GM19193 (cell line): ENCODE results near the gene DNAH8.

Experiments
- POLR2A ChIP-seq: IDR thresholded peaks from 4 replicates; pipeline ENCODE4 v1.6.1; 2011; ENCODE audit not compliant: insufficient read depth, insufficient read length; ENCODE audit errors: extremely low read depth

DNAH8 gene

DNA sequence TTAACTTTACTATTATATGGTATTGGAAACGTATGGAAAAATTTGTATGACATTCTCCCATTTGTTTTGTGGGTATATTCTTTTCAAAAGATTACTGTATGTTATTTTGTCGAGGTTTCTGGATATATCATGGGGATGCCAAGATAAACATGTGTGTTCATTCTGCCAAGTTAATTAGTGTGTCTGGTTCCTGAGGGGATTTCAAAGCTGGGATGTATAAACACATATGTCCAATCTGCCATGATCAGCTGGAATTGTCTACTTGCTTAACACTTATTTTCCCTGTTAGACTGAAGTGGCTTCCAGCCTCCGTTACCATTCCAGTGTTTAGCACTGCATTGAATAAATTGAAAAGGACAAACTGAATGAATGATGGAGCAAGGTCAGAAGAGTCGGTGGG is 86.2 kb downstream of the DNAH8 start:
- TF ChIP-seq POLR2A: no peak

DNA sequence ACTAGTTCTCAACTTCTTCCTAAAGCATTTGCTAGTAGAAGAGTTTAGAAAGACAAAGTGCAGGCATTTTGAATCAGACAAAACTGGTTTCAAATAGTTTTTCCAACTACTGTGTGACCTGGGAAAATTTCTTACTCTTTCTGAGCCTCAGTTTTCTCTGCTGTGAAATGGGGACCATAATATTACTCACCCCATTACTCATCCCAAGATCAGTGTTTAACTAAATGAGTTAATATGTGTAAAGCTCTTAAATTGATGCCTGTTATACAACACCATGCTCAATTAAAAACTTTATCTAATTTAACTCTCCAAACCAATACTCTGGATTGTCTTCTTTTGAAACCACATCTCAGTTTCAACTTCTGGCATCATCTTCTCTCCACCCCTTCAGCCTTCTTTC is 87.4 kb downstream of the DNAH8 start:
- TF ChIP-seq POLR2A: no peak

DNA sequence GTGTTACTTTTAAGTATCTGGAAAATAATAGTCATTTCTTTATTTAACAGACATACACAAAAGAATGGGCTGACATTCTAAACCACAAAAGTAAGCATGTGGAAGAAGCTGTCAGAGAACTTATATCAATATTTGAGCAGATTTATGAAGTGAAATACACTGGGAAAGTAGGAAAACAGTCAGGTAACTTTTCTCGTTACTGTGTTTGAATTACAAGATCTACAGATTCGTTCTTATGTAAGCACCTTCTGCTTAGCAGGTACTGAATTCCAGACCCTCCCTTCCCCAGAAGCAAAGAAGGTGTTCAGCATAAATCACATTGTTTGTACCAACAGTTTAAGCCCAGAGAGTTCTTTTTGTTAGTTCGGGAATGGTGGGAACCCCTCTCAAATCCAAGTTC is 88.0 kb downstream of the DNAH8 start:
- TF ChIP-seq POLR2A: no peak

DNA sequence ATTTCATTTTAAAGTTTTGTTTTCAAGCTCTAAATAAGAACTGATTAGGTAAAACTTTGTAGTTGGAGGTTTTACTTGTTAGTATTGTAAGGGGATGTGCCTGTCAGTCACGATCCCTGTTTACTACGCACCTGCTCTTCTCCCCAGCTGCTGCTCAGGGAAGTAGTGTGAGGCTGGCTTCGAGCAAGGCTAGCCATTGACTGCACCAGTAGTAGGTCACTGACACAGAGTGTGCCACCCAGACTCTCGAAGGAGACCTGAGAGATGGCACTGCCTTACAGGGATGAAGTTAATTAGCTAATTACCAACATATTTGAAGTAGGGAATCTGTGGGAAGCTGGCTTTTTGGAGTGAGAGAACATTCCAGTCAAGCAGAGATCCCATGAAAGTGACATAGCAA is 89.2 kb downstream of the DNAH8 start:
- TF ChIP-seq POLR2A: no peak

DNA sequence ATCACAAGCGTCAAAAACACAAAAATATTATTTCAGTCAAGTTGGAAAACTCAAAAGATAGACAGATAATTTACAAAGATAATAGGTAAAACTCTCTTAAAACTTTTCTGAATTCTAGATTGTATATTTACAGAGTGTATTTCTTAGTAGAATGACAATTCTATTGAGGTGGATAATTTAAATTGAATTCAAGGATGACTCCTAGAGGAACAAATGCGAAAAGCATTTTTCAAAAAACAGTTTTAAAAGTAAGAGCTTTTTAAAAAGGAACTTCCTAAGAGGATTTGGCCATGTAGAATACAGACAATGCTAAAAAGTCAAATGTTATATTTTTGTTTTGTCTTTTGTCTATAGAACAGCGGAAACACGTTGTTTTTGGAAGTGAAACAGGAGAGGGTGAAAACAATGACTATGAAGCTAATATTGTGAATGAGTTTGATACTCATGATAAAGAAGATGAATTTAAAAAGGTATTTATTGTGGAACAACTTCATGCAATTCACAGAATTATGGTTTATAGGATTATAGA is 90.1 kb downstream of the DNAH8 start:
- TF ChIP-seq POLR2A: no peak

DNA sequence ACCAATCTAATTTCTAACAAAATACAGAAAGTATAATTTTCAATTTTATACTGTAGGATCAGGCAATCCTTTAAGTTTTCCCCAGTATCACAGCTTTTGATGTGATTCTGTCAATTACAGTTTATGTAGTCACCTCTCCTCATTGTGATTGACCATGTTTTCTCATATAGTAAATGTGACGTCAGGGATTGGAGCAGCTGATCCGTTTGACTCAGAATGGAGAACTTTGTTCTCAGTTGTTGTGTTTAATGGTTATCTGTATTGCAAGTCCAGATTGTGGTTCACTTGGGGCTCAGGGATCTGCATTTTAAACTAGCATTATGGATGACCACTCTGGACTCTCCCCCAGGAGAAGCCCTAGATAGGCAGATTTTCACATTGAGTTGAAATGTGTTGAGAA is 90.6 kb downstream of the DNAH8 start:
- no peak for TF ChIP-seq POLR2A

DNA sequence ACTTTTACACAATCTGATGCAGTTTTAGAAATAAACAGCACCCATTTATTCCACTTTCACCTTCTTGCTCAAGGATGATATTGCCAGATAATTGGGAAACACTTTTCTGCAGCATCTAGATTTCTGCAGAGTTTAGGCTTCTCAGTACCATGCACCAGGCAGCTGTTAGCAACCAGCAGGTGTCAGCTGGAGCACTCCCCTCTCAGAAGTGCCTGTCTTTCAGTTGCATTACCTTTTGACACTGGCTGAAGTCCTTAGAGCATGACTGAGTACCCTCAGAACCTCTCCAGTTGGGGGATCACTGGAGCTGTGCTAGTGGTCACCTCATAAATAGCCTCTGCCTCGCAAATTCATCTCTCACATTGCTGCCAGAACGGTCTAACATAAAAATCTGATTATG is 91.2 kb downstream of the DNAH8 start:
- TF ChIP-seq POLR2A: no peak

DNA sequence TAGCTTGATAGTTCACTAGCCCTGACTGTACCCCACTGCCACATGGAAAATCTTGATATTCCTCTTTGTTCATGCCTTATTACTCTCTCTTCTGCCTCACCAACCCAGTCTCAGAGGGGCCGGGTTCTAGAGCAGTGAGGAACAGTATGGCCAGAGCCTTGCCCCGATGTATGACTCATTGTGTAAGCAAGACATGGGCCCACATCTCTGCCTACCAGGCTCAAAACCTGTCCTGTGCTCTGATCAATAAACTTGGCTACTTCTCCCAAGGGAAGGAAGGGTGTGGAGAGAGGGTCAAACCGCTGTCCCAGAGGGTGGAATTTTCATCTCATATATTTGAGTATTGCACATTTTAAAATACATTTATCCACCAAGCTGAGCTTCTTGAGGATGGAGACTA is 91.7 kb downstream of the DNAH8 start:
- TF ChIP-seq POLR2A: no peak

DNA sequence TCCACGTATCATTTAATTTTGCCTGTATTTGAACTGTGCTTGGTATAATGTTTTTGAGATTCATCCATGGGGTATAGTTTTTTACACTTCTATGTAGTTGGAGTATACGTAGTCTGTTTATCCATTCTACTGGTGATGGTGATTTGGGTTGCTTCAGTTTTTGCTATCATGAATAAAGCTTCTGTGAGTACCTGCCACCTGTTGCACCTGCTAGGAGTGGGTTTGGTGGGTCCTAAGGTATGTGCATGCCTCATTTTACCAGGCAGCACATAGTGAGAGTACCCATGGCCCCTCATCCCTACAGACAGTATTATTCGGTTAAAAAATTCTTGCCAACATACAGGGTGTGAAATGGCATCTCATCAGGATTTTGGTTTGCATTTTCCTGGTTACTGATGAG is 92.9 kb downstream of the DNAH8 start:
- TF ChIP-seq POLR2A: no peak

DNA sequence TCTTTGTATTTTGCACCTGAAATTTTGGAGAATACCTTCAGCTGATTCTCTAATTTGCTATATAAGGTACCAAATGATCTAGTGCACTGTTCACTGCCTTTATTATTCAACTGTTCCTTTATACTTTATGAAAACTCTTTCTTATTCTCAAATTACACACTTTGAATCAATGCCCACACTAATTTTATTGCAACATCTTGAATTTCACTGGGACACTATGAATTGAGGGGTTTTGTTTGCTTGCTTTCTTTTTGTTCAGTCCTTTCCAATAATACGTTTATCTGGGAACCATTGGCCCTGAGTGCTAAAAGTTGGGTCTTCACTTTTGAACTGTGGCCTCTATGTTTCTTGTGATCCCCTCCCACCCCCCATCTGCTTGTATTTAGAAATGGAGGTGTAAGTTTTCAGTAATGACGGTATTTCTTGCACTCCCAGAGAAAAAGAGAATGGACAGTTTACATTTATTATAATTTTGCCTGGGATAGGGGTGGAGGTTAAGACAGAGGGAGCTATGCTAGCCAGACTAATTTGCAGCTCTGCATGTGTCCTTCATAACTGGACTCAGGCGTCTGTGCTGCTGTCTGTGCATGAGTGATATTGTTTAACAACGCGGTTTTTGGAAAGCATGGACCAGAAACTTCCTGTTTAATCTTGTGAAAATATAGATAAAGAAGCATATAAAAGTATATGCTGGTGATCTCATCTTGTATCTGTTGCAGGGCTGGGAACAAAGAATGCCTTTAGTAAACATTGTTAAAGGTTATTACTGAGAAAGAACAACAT is 98.1 kb downstream of the DNAH8 start:
- TF ChIP-seq POLR2A: no peak

DNA sequence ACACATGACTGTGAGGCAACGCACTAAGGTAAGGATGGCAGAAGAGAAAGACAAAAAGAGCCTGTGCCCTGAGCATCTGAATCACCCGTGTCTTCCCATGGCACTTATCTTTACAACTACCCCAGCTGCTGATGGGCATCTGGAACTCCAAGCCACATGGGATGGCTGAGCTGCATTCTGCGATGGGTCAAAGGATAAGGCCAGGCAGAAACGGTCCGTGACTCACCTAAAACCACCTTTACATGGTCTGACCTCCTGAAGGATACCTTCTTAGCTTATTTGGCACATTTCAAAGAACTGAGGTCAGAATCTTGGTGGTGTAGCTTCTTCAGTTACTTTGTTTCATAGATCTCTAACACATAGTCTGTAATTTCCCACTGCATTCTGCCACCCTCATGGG is 99.7 kb downstream of the DNAH8 start:
- TF ChIP-seq POLR2A: no peak

DNA sequence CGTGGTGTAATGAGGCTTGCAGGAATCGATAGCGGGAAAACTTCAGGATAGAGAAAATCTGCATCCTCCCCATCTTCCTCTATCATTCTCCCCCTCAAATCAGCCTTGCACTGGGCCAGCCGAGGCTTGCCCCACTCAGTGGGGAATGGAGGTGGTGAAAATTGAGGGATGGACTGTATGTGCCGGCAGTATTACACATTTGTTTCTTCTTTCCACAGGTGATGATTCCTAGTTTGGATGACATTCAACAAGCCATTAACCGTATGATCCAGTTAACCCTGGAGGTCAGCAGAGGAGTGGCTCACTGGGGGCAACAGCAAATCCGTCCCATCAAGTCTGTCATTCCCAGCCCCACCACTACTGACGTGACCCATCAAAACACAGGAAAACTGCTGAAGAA is 100.1 kb downstream of the DNAH8 start:
- TF ChIP-seq POLR2A: no peak

DNA sequence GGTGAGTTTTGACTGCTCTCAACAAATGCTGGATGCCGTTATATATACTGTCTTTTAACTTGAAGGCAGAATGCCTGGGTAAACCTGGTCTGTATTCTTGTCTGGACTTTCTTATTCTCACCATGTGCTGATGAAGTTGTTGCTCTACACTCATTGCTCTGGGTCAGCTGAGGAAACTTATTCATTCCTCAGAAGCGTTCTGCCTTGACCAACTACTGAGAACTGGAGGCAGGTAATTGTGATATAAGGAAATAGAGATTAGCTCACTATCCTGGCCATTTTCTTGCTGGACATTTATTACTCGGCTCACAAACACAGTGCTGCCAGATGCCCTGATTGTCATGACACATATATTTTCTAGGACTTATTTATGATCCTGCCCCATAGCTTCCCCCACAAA is 103.6 kb downstream of the DNAH8 start:
- TF ChIP-seq POLR2A: no peak

DNA sequence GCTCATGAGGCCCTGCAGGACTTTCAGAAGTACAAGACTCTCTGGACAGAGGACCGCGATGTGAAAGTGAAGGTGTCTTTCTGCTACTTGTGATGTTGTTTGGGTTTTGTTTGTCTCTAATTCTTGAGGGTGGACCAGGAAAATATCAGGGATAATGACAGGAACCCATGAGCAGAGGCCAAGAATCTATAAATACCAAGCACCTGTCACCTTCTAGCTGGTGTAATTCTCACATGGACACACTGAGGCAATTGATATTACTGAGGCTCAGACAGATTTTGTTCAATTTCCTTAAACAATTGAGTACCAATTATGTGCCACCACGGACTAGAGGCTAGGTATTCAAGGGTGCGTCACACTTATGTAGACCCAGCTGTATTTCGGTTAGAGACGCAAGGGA is 107.9 kb downstream of the DNAH8 start:
- no peak for TF ChIP-seq POLR2A

DNA sequence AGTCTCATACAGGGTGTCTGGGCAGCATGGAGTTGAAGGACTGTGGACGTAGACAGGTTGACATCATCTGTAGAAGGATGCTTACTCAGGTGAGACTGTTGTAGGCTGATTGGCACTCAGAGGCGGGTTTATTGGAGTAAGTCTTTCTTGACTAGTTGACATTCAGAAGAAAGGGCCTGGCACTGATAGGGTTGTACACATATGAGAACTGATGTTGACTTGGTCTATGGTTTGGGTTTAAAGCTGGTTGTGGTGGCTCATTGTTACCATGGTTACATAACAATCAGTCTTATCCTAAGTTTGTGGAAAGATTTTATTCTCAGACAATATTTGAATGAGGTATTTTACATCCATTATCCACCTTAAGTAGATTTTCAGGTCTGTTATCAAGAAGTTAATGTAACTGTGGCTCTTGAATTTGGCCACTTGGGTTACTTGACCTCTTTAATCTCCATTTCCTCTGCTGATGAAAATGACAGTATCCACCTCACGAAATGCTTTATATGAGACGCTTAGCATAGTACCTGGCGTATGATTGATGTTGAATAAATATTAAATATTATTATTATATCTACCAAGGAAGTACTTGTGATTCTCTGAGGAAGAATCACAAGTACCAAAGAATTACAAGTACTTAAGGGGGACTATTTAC is 109.3 kb downstream of the DNAH8 start:
- no peak for TF ChIP-seq POLR2A

DNA sequence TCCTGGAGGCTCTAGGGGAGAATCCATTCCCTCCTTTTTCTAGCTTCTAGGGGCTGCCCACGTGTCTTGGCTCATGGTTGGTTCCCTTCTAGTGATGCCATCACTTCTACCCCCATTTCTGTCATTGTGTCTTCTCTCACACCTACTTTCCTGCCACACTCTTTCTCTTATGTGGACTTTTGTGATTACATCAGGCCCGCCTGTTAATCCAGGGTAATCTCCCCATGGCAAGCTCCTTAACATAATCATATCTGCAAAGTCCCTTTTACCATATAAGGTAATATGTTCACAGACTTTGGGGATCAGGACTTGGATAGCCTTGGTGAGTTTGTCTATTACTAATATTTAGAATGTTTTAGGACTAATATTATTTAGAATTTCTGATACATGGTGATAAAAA is 111.9 kb downstream of the DNAH8 start:
- no peak for TF ChIP-seq POLR2A

DNA sequence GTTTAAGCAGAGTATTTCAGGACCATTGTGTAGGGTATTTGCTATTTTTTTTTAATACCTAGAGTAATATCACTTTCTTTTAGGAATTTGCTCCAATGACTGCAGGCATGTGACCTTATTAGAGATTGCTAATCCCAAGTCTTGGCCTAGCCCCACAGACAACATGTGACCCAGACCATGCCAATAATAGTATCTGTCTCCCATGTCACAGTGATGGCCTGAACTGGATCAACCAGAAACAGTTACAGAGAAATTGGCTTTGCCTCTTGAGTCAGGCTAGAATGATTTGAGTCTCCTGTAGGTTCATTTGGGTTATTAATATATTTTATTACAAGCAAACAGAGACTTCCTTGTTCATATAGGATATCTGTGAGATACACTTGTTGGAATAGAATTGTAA is 116.8 kb downstream of the DNAH8 start:
- no peak for TF ChIP-seq POLR2A

DNA sequence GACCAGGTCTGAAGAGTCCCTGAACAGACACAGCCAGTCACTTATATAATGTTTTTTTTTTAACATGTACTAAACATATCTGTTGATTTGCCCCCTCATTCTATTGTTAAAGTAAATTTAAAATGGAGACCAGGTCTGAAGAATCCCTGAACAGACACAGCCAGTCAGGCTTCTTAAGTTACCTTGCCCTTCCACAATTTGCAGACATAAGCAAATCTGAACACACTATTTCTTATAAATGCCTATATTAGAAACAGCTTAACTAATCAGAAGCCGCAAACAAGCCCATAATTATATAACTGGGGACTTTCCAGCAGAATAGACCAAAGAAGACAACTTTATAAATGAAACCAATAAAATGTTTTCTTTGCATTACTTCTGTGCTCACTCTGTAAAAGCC is 118.2 kb downstream of the DNAH8 start:
- TF ChIP-seq POLR2A: no peak
